ENCODE results near the gene IGHMBP2. TPM values are rescaled to one million over a fixed set of nuclear protein-coding genes. Genes with fewer than 3 reads are reported as not detected.

IGHMBP2 gene
- total and polyA plus RNA-seq, 2 experiments from 2014 or later: 14.3 to 27.7 TPM

DNA sequence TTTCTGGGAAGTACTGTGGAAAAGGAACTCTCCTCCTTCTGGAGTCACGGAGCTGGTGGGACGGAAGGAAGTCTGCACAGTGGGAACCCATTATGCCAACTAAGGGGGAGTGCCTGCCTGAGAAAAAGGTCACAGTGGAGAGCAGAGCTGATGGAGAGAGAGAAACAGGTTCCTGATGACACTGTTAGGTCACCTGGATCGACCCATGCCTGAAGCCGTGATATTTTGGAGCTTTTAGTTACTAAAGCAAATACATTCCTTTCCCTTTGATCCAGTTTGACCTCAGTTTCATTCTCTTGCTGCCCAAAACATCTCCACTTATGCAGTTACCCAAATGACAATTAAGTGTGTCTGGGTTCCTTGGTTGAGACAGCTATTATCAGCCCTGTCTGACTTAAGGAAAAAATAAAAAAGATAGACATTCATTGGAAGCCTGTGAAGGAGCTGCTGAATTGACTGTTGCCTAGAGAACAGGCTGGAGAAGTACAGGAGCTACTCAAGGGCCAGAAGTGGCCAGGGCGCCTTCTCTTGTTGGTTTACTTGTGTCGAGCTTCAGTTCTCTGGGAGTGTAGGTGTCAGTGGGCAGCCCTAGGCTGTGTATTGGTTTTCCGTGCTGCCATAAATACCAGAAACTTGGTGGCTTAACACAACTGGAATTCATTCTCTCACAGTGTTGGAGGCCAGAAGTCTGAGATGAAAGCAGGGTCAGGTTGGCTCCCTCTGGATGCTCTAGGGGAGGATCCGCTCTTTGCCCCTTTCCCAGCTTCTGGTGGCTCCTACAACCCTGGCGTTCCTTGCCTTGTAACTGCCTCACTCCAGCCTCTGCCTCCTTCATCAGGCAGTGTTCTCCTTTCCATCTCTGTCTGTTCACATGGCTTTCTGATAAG lies 63.4 kb downstream of the IGHMBP2 start:
- DNase-seq (ENCODE audit: low spot score) (no peak), ATAC-seq (no peak)
- Mint-ChIP-seq H3K27me3 (ENCODE audit: insufficient read depth, low read depth, poor library complexity) (peaks cover 8% of the 10 kb centered on the region), H3K4me1 (peaks cover 5% of the 10 kb centered on the region; the same call in 2 of the 3 replicates), H3K36me3 (ENCODE audit: low read depth) (no peaks in the 10 kb centered on the region), H3K4me3 (no peak overlapping the region), H3K27ac (no peak overlapping the region), H3K9me3 (no peaks in the 10 kb centered on the region; the same call in 1 of the 3 replicates)
- TF ChIP-seq ZNF114 (CRISPR knock-in tag; IDR thresholded peaks at IDR 0.05) (no peak), NANOG (IDR thresholded peaks at IDR 0.05; ENCODE audit: borderline replicate concordance) (no peak), CREB1 (CRISPR knock-in tag; IDR thresholded peaks at IDR 0.05; ENCODE audit: low read depth) (no peak), ZNF331 (CRISPR knock-in tag; IDR thresholded peaks at IDR 0.05; ENCODE audit: low read depth) (no peak), STAT1 (IDR thresholded peaks at IDR 0.05; ENCODE audit: unreplicated experiment) (no peak), POLR2AphosphoS5 (IDR thresholded peaks at IDR 0.05; ENCODE audit: low read depth) (no peak), EZH2 (IDR thresholded peaks at IDR 0.05; ENCODE audit: low read depth, unreplicated experiment) (no peak), EZH2phosphoT487 (IDR thresholded peaks at IDR 0.05; ENCODE audit: unreplicated experiment) (no peak), JUNB (IDR thresholded peaks at IDR 0.05; ENCODE audit: unreplicated experiment) (no peak)
- TF ChIP-seq, protein P1, sequence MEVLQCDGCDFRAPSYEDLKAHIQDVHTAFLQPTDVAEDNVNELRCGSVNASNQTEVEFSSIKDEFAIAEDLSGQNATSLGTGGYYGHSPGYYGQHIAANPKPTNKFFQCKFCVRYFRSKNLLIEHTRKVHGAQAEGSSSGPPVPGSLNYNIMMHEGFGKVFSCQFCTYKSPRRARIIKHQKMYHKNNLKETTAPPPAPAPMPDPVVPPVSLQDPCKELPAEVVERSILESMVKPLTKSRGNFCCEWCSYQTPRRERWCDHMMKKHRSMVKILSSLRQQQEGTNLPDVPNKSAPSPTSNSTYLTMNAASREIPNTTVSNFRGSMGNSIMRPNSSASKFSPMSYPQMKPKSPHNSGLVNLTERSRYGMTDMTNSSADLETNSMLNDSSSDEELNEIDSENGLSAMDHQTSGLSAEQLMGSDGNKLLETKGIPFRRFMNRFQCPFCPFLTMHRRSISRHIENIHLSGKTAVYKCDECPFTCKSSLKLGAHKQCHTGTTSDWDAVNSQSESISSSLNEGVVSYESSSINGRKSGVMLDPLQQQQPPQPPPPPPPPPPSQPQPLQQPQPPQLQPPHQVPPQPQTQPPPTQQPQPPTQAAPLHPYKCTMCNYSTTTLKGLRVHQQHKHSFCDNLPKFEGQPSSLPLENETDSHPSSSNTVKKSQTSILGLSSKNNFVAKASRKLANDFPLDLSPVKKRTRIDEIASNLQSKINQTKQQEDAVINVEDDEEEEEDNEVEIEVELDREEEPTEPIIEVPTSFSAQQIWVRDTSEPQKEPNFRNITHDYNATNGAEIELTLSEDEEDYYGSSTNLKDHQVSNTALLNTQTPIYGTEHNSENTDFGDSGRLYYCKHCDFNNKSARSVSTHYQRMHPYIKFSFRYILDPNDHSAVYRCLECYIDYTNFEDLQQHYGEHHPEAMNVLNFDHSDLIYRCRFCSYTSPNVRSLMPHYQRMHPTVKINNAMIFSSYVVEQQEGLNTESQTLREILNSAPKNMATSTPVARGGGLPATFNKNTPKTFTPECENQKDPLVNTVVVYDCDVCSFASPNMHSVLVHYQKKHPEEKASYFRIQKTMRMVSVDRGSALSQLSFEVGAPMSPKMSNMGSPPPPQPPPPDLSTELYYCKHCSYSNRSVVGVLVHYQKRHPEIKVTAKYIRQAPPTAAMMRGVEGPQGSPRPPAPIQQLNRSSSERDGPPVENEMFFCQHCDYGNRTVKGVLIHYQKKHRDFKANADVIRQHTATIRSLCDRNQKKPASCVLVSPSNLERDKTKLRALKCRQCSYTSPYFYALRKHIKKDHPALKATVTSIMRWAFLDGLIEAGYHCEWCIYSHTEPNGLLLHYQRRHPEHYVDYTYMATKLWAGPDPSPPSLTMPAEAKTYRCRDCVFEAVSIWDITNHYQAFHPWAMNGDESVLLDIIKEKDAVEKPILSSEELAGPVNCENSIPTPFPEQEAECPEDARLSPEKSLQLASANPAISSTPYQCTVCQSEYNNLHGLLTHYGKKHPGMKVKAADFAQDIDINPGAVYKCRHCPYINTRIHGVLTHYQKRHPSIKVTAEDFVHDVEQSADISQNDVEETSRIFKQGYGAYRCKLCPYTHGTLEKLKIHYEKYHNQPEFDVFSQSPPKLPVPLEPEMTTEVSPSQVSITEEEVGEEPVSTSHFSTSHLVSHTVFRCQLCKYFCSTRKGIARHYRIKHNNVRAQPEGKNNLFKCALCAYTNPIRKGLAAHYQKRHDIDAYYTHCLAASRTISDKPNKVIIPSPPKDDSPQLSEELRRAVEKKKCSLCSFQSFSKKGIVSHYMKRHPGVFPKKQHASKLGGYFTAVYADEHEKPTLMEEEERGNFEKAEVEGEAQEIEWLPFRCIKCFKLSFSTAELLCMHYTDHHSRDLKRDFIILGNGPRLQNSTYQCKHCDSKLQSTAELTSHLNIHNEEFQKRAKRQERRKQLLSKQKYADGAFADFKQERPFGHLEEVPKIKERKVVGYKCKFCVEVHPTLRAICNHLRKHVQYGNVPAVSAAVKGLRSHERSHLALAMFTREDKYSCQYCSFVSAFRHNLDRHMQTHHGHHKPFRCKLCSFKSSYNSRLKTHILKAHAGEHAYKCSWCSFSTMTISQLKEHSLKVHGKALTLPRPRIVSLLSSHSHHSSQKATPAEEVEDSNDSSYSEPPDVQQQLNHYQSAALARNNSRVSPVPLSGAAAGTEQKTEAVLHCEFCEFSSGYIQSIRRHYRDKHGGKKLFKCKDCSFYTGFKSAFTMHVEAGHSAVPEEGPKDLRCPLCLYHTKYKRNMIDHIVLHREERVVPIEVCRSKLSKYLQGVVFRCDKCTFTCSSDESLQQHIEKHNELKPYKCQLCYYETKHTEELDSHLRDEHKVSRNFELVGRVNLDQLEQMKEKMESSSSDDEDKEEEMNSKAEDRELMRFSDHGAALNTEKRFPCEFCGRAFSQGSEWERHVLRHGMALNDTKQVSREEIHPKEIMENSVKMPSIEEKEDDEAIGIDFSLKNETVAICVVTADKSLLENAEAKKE (CRISPR knock-in tag; IDR thresholded peaks at IDR 0.05): no peak
- TF ChIP-seq, protein P2, sequence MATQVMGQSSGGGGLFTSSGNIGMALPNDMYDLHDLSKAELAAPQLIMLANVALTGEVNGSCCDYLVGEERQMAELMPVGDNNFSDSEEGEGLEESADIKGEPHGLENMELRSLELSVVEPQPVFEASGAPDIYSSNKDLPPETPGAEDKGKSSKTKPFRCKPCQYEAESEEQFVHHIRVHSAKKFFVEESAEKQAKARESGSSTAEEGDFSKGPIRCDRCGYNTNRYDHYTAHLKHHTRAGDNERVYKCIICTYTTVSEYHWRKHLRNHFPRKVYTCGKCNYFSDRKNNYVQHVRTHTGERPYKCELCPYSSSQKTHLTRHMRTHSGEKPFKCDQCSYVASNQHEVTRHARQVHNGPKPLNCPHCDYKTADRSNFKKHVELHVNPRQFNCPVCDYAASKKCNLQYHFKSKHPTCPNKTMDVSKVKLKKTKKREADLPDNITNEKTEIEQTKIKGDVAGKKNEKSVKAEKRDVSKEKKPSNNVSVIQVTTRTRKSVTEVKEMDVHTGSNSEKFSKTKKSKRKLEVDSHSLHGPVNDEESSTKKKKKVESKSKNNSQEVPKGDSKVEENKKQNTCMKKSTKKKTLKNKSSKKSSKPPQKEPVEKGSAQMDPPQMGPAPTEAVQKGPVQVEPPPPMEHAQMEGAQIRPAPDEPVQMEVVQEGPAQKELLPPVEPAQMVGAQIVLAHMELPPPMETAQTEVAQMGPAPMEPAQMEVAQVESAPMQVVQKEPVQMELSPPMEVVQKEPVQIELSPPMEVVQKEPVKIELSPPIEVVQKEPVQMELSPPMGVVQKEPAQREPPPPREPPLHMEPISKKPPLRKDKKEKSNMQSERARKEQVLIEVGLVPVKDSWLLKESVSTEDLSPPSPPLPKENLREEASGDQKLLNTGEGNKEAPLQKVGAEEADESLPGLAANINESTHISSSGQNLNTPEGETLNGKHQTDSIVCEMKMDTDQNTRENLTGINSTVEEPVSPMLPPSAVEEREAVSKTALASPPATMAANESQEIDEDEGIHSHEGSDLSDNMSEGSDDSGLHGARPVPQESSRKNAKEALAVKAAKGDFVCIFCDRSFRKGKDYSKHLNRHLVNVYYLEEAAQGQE (IDR thresholded peaks at IDR 0.05; ENCODE audit: unreplicated experiment): no peak
- TF ChIP-seq, protein P3, sequence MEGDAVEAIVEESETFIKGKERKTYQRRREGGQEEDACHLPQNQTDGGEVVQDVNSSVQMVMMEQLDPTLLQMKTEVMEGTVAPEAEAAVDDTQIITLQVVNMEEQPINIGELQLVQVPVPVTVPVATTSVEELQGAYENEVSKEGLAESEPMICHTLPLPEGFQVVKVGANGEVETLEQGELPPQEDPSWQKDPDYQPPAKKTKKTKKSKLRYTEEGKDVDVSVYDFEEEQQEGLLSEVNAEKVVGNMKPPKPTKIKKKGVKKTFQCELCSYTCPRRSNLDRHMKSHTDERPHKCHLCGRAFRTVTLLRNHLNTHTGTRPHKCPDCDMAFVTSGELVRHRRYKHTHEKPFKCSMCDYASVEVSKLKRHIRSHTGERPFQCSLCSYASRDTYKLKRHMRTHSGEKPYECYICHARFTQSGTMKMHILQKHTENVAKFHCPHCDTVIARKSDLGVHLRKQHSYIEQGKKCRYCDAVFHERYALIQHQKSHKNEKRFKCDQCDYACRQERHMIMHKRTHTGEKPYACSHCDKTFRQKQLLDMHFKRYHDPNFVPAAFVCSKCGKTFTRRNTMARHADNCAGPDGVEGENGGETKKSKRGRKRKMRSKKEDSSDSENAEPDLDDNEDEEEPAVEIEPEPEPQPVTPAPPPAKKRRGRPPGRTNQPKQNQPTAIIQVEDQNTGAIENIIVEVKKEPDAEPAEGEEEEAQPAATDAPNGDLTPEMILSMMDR (conservative IDR thresholded peaks at IDR 0.05; ENCODE audit: low read depth in 2 of 2): no peak
- TF ChIP-seq, protein P4, sequence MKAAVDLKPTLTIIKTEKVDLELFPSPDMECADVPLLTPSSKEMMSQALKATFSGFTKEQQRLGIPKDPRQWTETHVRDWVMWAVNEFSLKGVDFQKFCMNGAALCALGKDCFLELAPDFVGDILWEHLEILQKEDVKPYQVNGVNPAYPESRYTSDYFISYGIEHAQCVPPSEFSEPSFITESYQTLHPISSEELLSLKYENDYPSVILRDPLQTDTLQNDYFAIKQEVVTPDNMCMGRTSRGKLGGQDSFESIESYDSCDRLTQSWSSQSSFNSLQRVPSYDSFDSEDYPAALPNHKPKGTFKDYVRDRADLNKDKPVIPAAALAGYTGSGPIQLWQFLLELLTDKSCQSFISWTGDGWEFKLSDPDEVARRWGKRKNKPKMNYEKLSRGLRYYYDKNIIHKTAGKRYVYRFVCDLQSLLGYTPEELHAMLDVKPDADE (IDR thresholded peaks at IDR 0.05): no peak
- no peak overlapping the region for H3K27ac ChIP-seq (ENCODE audit: low read depth)
- no peaks in the 10 kb centered on the region for H3K36me3 ChIP-seq (ENCODE audit: insufficient read depth)
- H2AFZ ChIP-seq: no peak overlapping the region
- H3K4me2 ChIP-seq: no peak overlapping the region
- no peak overlapping the region for H3K4me3 ChIP-seq
- no peaks in the 10 kb centered on the region for H3F3A ChIP-seq (replicated peaks; ENCODE audit: low read depth)
- no peaks in the 10 kb centered on the region for H4K20me1 ChIP-seq (replicated peaks; ENCODE audit: insufficient read depth)
- H3K9me2 ChIP-seq (ENCODE audit: insufficient read depth): 0 out of 2 replicates have a peak, but pooled peaks cover 3% of the 10 kb centered on the region
- H3K79me2 ChIP-seq (replicated peaks; ENCODE audit: insufficient read depth): no peaks in the 10 kb centered on the region
- H3K27me3 ChIP-seq (ENCODE audit: insufficient read depth): no peaks in the 10 kb centered on the region
- no peaks in the 10 kb centered on the region for H3K4me1 ChIP-seq (ENCODE audit: insufficient read depth)
